AG10803 (cell line): ENCODE data around the gene LRRC32.
A peak's percentile ranks its signal among the peaks of the same experiment; 100 is the strongest.

Experiments used
- DNase-seq: peaks from one replicate; pipeline ENCODE4 v3.0.0; 2010; ENCODE audit warnings: low read depth
- H3K4me3 ChIP-seq: 2 replicates; pipeline ENCODE4 v1.5.1; 2011; ENCODE audit warnings: mild to moderate bottlenecking, low read length, control low read depth
- CTCF ChIP-seq: conservative IDR thresholded peaks from 2 replicates; pipeline ENCODE4 v1.5.1; 2011; ENCODE audit warnings: mild to moderate bottlenecking, low read length, control low read depth, inconsistent platforms

LRRC32 gene

GRCh38 chr11:76629853-76630599, 40.5 kb downstream of the LRRC32 start:
- peak; percentile 29 for TF ChIP-seq CTCF
- no peak overlapping the region for H3K4me3 ChIP-seq
- peak; percentile 68 for DNase-seq

GRCh38 chr11:76629116-76629852, 41.3 kb downstream of the LRRC32 start:
- H3K4me3 ChIP-seq, result no peak overlapping the region
- peak; percentile 79 for DNase-seq
- TF ChIP-seq CTCF, result no peak

- no peak overlapping the region for H3K4me3 ChIP-seq
- no peak for DNase-seq
- TF ChIP-seq CTCF, result no peak
Observed at GRCh38 chr11:76628408-76628947, 42.1 kb downstream of the LRRC32 start.

- no peak for TF ChIP-seq CTCF
- no peak overlapping the region for H3K4me3 ChIP-seq
- no peak for DNase-seq
Observed at GRCh38 chr11:76627606-76628005, 42.9 kb downstream of the LRRC32 start.

DNA sequence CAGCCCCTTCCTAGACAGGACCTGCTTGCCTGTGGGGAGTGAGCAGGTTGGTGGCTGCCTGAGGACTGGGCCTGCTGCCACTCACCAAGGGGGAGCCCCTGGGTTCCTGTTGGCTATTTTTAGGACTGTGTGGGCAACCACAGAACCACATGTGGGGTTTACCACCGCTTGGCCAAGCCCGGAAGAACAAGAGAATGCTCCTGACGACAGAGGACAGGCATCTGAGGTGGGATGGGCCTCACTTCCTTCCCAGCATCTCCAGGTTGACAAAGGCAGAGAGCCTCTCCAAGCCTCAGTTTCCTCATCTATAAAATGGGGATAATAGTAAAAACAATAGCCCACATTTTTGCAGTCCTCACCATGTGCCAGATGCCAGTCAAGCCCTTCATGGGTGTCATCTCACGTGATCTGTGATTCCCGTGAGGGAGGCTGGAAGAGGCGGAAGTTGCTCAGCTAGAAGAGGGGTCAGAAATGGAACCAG, 43.6 kb downstream of the LRRC32 start:
- H3K4me3 ChIP-seq, result no peak overlapping the region
- DNase-seq, result peak; percentile 87
- TF ChIP-seq CTCF, result no peak

DNA sequence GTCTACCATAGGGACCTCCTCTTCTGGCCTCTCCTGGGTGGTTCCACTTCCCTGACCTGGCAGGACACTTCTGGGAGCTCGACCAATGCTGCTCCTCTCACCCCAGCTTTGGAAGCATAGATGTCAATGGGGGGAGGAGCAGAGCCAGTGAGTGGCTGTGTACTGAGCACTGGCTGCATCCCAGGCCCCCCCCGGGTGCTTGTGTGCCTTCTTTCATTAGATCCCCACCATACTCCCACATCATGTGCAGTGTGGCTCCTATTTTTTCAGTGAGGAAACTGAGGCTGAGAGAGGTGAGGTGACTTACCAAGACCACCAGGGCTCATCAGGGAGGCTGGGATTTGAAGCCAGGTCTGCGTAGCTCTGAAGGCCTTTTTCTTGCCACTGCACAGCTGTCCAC, 44.3 kb downstream of the LRRC32 start:
- no peak for DNase-seq
- TF ChIP-seq CTCF, result no peak
- H3K4me3 ChIP-seq, result no peak overlapping the region
